Endothelial cell of umbilical vein (primary cell): Measurements from ENCODE around the gene SLC9C1. TPM values are rescaled to one million over a fixed set of nuclear protein-coding genes. Genes with fewer than 3 reads are reported as not detected.

Experiments used
- BruUV-seq: library from RNA; stranded (reverse); fragments of 400-500 nt; replicated peaks from 2 replicates; lab custom pipeline; 2021; lab: Mats Ljungman, UMichigan
- CTCF ChIA-PET: fragments of 300-600, 350-600 bp; sonication (Branson Sonifier 250); formaldehyde crosslinking; loops from one replicate; lab custom pipeline; 2021; ENCODE audit warnings: antibody characterized with exemption, inconsistent platforms; lab: Charles Lee
- POLR2A ChIA-PET: fragments of 300-600, 350-600 bp; sonication (Branson Sonifier 250); formaldehyde crosslinking; loops from one replicate; lab custom pipeline; 2021; ENCODE audit warnings: antibody characterized with exemption, inconsistent platforms; lab: Charles Lee
- DNase-seq: peaks from one replicate; pipeline ENCODE4 v3.0.0-alpha.2; 2011; ENCODE audit warnings: low read depth, low spot score
- FAIRE-seq: peaks from 2 replicates; lab custom pipeline; 2011; peaks lifted over from hg19 to GRCh38; lab: Jason Lieb, UNC
- H2AFZ ChIP-seq: 2 replicates; pipeline ENCODE4 v1.6.0; 2012; ENCODE audit warnings: low read depth, low read length, control low read depth, inconsistent platforms
- H3K27ac ChIP-seq: 2 replicates; pipeline ENCODE4 v1.5.1; 2011; ENCODE audit warnings: low read depth, mild to moderate bottlenecking, control low read depth, low read length, moderate library complexity; ENCODE audit not compliant: insufficient read depth
- H3K27me3 ChIP-seq, 2 experiments: 2 replicates each; pipeline versions ENCODE4 v1.6.0 to v1.6.1; 2011; ENCODE audit warnings: low read length in 2 of 2, mixed read lengths in 1 of 2; ENCODE audit not compliant: control insufficient read depth in 2 of 2, insufficient read depth in 2 of 2
- H3K36me3 ChIP-seq, 2 experiments: 2 replicates in 1 of 2; 3 replicates in 1 of 2; pipeline ENCODE4 v1.5.1; 2011; ENCODE audit warnings: low read length in 2 of 2, mild to moderate bottlenecking in 1 of 2, moderate library complexity in 1 of 2; ENCODE audit not compliant: control insufficient read depth in 2 of 2, insufficient read depth in 2 of 2; ENCODE audit errors: extremely low read depth in 1 of 2
- H3K4me1 ChIP-seq: 3 replicates; pipeline ENCODE4 v1.5.1; 2011; ENCODE audit warnings: mild to moderate bottlenecking, low read length; ENCODE audit not compliant: control insufficient read depth, insufficient read depth; ENCODE audit errors: extremely low read depth
- H3K4me2 ChIP-seq: 2 replicates; pipeline ENCODE4 v1.6.1; 2011; ENCODE audit warnings: low read length, control low read depth, mixed read lengths; ENCODE audit not compliant: insufficient read depth
- H3K4me3 ChIP-seq, 3 experiments: fragments of 200-600 bp in 1 of 3; sonication (generic), shearing (Covaris generic) in 1 of 3; replicated peaks in 1 of 3; 2 replicates each; pipeline ENCODE4 v1.5.1; 2011 to 2016; ENCODE audit warnings: control low read depth in 3 of 3, low read length in 3 of 3, mild to moderate bottlenecking in 2 of 3, inconsistent platforms in 1 of 3, low read depth in 1 of 3, moderate library complexity in 1 of 3; ENCODE audit not compliant: insufficient read depth in 1 of 3
- H3K79me2 ChIP-seq: 2 replicates; pipeline ENCODE4 v1.6.0; 2012; ENCODE audit warnings: low read length, inconsistent platforms; ENCODE audit not compliant: control insufficient read depth, insufficient read depth
- H3K9ac ChIP-seq: replicated peaks from 2 replicates; pipeline ENCODE3; 2011; ENCODE audit warnings: low read length, control low read depth; ENCODE audit not compliant: insufficient read depth; ENCODE audit errors: extremely low read depth
- H3K9me1 ChIP-seq: replicated peaks from 3 replicates; pipeline ENCODE4 v1.6.0; 2011; ENCODE audit warnings: mild to moderate bottlenecking, low read length; ENCODE audit not compliant: control insufficient read depth, insufficient read depth; ENCODE audit errors: extremely low read depth
- H3K9me3 ChIP-seq: replicated peaks from 2 replicates; pipeline ENCODE4 v1.5.1; 2012; ENCODE audit warnings: low read length, inconsistent platforms; ENCODE audit not compliant: control insufficient read depth, insufficient read depth
- H4K20me1 ChIP-seq: replicated peaks from 2 replicates; pipeline ENCODE3; 2011; ENCODE audit warnings: mild to moderate bottlenecking, low read length; ENCODE audit not compliant: control insufficient read depth, insufficient read depth; ENCODE audit errors: extremely low read depth
- CTCF ChIP-seq, 2 donors: IDR thresholded peaks; 1 replicate in 1 of 2; 2 replicates in 1 of 2; pipeline ENCODE4 v1.5.1; 2011; ENCODE audit warnings: low read length in 2 of 2, mild to moderate bottlenecking in 2 of 2, moderate library complexity in 2 of 2, control low read depth in 1 of 2, inconsistent platforms in 1 of 2, low read depth in 1 of 2; ENCODE audit not compliant: insufficient read depth in 1 of 2; ENCODE audit errors: extremely low read depth in 1 of 2
- EZH2 ChIP-seq: IDR thresholded peaks from 2 replicates; pipeline ENCODE4 v1.6.1; 2012; ENCODE audit warnings: borderline replicate concordance, low read depth, mild to moderate bottlenecking, moderate library complexity, low read length, inconsistent platforms; ENCODE audit not compliant: severe bottlenecking
- FOS ChIP-seq: IDR thresholded peaks from 2 replicates; pipeline ENCODE4 v1.6.1; 2011; ENCODE audit warnings: mild to moderate bottlenecking, low read length, moderate library complexity, borderline replicate concordance; ENCODE audit not compliant: insufficient read depth
- GATA2 ChIP-seq: IDR thresholded peaks from 2 replicates; pipeline ENCODE4 v1.7.0; 2011; ENCODE audit warnings: low read depth, mild to moderate bottlenecking, moderate library complexity, mixed read lengths, low read length; ENCODE audit not compliant: insufficient read length, insufficient read depth
- JUN ChIP-seq: IDR thresholded peaks from 2 replicates; pipeline ENCODE4 v1.6.1; 2011; ENCODE audit warnings: borderline replicate concordance, low read depth; ENCODE audit not compliant: insufficient read length, insufficient read depth
- MAX ChIP-seq: IDR thresholded peaks from 2 replicates; pipeline ENCODE4 v1.6.1; 2011; ENCODE audit not compliant: insufficient read depth, insufficient read length
- MYC ChIP-seq: IDR thresholded peaks from one replicate; pipeline ENCODE4 v1.6.1; 2011; ENCODE audit warnings: mild to moderate bottlenecking, low read depth, low read length
- POLR2A ChIP-seq: IDR thresholded peaks from 2 replicates; pipeline ENCODE4 v1.6.1; 2012; ENCODE audit warnings: low read depth, mild to moderate bottlenecking, control low read depth, low read length
- POLR2AphosphoS5 ChIP-seq: IDR thresholded peaks from 2 replicates; pipeline ENCODE4 v1.6.1; 2012; ENCODE audit warnings: low read depth, mild to moderate bottlenecking, control low read depth, low read length, moderate library complexity; ENCODE audit not compliant: insufficient read depth
- dilution Hi-C: fragments of 300-500 bp; cut with MboI; formaldehyde crosslinking; loops from one replicate; pipeline ENCODE4 v1.15.0; 2019; ENCODE audit warnings: low sequenced_read_pairs; ENCODE audit not compliant: extremely low pct_ligation_motif_present
- intact Hi-C: fragments of 100-400 bp; cut with micrococcal nuclease; formaldehyde crosslinking; loops from one replicate; pipeline ENCODE4 v1.10.0; 2022
- polyA plus RNA-seq, 4 experiments: library from polyadenylated mRNA; depleted of rRNA in 3 of 4; stranded (reverse) in 3 of 4; unstranded in 1 of 4; fragments of >200 nt; gene quantifications; 2 replicates each; pipeline versions ENCODE4 v1.2.1 to v1.2.3, GENCODE V29; 2011 to 2012; ENCODE audit warnings: missing spikeins in 1 of 4
- total RNA-seq: library from RNA; stranded (reverse); gene quantifications from 2 replicates; pipeline ENCODE4 v1.2.3, GENCODE V29; 2021

Gene SLC9C1
- total and polyA plus RNA-seq, 2 donors (not counting 3 experiments of a cell fraction or from before 2014, with no cell fraction given) = not detected

- no TSS peak for BruUV-seq
- no peaks in the 10 kb centered on the region for H3K4me1 ChIP-seq
- H3K9ac ChIP-seq = no peak overlapping the region
- H3K27ac ChIP-seq = no peak overlapping the region
- H3K27me3 ChIP-seq = peaks cover 2% of the 10 kb centered on the region in 2 experiments
- intact Hi-C loops (no loop called here), dilution Hi-C loops (no loop called here)
- H2AFZ ChIP-seq = no peak overlapping the region
- no peak overlapping the region for H3K4me3 ChIP-seq
- H3K36me3 ChIP-seq = no peaks in the 10 kb centered on the region
- H4K20me1 ChIP-seq = no peaks in the 10 kb centered on the region
- no peak for TF ChIP-seq POLR2A
- TF ChIP-seq GATA2 = no peak
- no peak for TF ChIP-seq MAX
- TF ChIP-seq FOS = no peak
- no peak for TF ChIP-seq MYC
- TF ChIP-seq POLR2AphosphoS5 = no peak
- H3K4me2 ChIP-seq = no peak overlapping the region
- no peaks in the 10 kb centered on the region for H3K79me2 ChIP-seq
- H3K9me3 ChIP-seq = no peaks in the 10 kb centered on the region
- ChIA-PET CTCF (no interaction called here), POLR2A (no interaction called here)
- no peak for FAIRE-seq
- DNase-seq = no peak
- no peaks in the 10 kb centered on the region for H3K9me1 ChIP-seq
These were observed 33.5 kb downstream of the SLC9C1 start for GRCh38 chr3:112260563-112260962.

GRCh38 chr3:112253301-112253971 lies 40.6 kb downstream of the SLC9C1 start:
- POLR2A ChIA-PET = no interaction called here
- intact Hi-C loops = no loop called here
- no peak for FAIRE-seq

More at GRCh38 chr3:112253301-112253971, 40.6 kb downstream of the SLC9C1 start:
- no TSS peak for BruUV-seq
- H3K4me2 ChIP-seq = no peak overlapping the region
- no peaks in the 10 kb centered on the region for H3K27me3 ChIP-seq
- no peak for DNase-seq
- TF ChIP-seq MYC (no peak), POLR2AphosphoS5 (no peak), CTCF (IDR thresholded peaks at IDR 0.05; ENCODE audit: extremely low read depth in 1 of 2, insufficient read depth in 1 of 2, low read depth in 1 of 2, low read length in 2 of 2) (no peak), FOS (no peak), POLR2A (no peak), GATA2 (no peak), EZH2 (no peak), MAX (no peak), JUN (no peak)
- no peaks in the 10 kb centered on the region for H3K4me1 ChIP-seq
- dilution Hi-C loops = no loop called here
- H4K20me1 ChIP-seq = no peaks in the 10 kb centered on the region
- H2AFZ ChIP-seq = no peak overlapping the region
- no peaks in the 10 kb centered on the region for H3K79me2 ChIP-seq
- no peak overlapping the region for H3K27ac ChIP-seq
- H3K9ac ChIP-seq = no peak overlapping the region
- no peaks in the 10 kb centered on the region for H3K9me1 ChIP-seq
- no peaks in the 10 kb centered on the region for H3K9me3 ChIP-seq
- CTCF ChIA-PET = no interaction called here
- H3K4me3 ChIP-seq = no peak overlapping the region
- no peaks in the 10 kb centered on the region for H3K36me3 ChIP-seq
